ENCODE measurements around the gene STK4.
A peak's percentile ranks its signal among the peaks of the same experiment; 100 is the strongest.
"Not testable (repeated sequence)": the region's sequence is repeated elsewhere in the genome, so short reads cannot be mapped to it uniquely, and the experiment has no call there.

Gene STK4

GRCh38 chr20:45052698-45053429, 86.6 kb downstream of the STK4 start:
- DNase-seq: peak in 6 of 56 donors; percentile 8 to 33 (median 18)

GRCh38 chr20:45053430-45054351, 87.4 kb downstream of the STK4 start:
- no peak for DNase-seq

- DNase-seq: no peak
These were observed 88.7 kb downstream of the STK4 start for GRCh38 chr20:45055056-45055455.

- DNase-seq: no peak
These were observed 90.3 kb downstream of the STK4 start for GRCh38 chr20:45056473-45057173.

- no peak for DNase-seq
These were observed 92.0 kb downstream of the STK4 start for GRCh38 chr20:45058168-45058850.

- DNase-seq: peak in 27 of 56 donors; percentile 7 to 66 (median 23)
These were observed 92.9 kb downstream of the STK4 start for GRCh38 chr20:45059022-45059728.

- DNase-seq: no peak
These were observed 94.0 kb downstream of the STK4 start for GRCh38 chr20:45060294-45060693.

GRCh38 chr20:45061244-45061643, 94.9 kb downstream of the STK4 start:
- DNase-seq: peak in 1 of 56 donors; percentile 63

- not testable (repeated sequence) for DNase-seq
These were observed 96.8 kb downstream of the STK4 start for GRCh38 chr20:45063107-45063506.

GRCh38 chr20:45064812-45065211, 98.5 kb downstream of the STK4 start:
- DNase-seq: no peak

- DNase-seq: no peak
These were observed 100.1 kb downstream of the STK4 start for GRCh38 chr20:45066372-45066771.

- no peak for DNase-seq
These were observed 100.8 kb downstream of the STK4 start for GRCh38 chr20:45067087-45067486.

- DNase-seq: no peak
These were observed 101.2 kb downstream of the STK4 start for GRCh38 chr20:45067558-45067957.

GRCh38 chr20:45069261-45069660, 102.9 kb downstream of the STK4 start:
- no peak for DNase-seq

GRCh38 chr20:45070932-45071632, 104.8 kb downstream of the STK4 start:
- DNase-seq: no peak

GRCh38 chr20:45072066-45072465, 105.8 kb downstream of the STK4 start:
- no peak for DNase-seq

- DNase-seq: no peak
These were observed 106.9 kb downstream of the STK4 start for GRCh38 chr20:45073221-45073620.

- no peak for DNase-seq
These were observed 111.2 kb downstream of the STK4 start for GRCh38 chr20:45077559-45077958.

- no peak for DNase-seq
These were observed 114.7 kb downstream of the STK4 start for GRCh38 chr20:45080867-45081624.
